HG02571 (cell line): ENCODE results near the gene ZNF619.
"Not testable (repeated sequence)": the region's sequence is repeated elsewhere in the genome, so short reads cannot be mapped to it uniquely, and the experiment has no call there.

Experiments
- ATAC-seq: cut with Tn5 transposase; IDR thresholded peaks from one replicate; pipeline ENCODE4 v1.9.1; 2021; ENCODE audit warnings: mild to moderate bottlenecking, moderate library complexity; ENCODE audit not compliant: unreplicated experiment

Gene ZNF619

DNA sequence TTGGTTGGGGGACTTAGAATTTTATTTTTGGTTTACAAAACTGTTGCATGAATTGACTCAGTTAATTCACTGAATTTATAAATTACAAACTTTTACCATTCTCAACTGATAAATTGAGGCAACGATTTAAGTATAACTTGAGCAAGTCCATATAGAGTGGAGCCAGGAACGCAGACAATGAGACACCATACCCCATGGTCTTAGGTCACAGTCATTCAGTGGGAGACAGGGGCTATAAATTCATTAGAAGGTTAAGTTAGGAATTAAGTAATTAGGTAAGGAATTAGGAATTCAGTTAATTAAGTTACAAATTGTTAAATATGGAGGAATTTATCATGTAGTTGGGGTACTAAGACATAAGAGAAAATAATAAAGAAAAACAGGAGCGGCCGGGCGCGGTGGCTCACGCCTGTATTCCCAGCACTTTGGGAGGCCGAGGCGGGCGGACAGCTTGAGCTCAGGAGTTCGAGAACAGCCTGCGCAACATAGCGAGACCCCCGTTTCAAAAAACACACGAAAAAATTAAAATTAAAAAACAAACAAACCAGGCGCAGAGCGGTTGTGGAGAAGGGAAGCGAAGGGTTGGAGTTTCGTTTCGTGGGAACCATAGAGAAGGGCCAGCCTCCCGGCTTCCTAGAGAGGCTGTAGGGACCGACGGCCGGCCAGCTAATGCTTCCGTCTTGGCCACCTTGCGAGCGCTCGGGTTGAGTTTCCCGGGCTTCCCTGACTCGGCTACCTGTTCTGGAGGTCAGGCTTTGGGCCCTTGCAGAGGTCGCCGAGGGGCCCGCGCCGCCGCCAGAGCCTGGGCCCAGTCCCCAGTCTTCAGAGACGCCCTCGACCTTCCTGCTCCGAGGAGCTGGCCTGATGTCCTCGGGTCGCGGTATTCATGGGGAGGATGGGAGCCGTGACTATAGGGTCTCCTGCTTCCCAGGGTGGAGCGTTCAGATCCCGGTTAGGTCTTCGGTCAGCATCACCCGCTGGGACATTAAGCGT, at the start of gene ZNF619:
Gene ZNF619 (plus strand): TSS at position 645 of the 993 bp plus-strand sequence. CDS start 858 bp downstream, outside the sequence.
- peak; percentile 88 for ATAC-seq

- no peak for ATAC-seq
These were observed 44.1 kb upstream of the ZNF619 start for GRCh38 chr3:40432793-40433192.

GRCh38 chr3:40437889-40438288, 39.0 kb upstream of the ZNF619 start:
- ATAC-seq: no peak

DNA sequence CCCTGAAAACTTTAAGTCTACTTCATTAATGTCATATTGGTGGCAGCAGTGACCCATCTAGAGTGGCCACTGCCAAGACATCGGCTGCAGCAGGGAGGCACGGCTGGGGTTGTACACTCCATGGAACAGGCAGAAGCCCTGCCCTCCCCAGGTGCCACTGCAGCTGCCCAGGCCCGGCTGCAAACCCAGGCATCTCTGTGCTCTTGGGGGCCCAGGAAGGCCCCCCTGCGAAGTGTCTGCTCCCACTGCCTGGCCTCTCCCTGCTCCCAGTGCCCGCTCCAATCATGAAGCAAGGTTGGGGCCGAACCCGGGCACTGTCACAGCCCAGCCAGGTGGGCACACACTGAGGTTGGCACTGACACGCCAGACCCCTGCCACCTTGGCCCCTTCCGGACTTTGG, 31.9 kb upstream of the ZNF619 start:
- no peak for ATAC-seq

GRCh38 chr3:40445880-40446279, 31.0 kb upstream of the ZNF619 start:
- ATAC-seq: no peak

- ATAC-seq: no peak
These were observed 26.5 kb upstream of the ZNF619 start for GRCh38 chr3:40450438-40450837.

- no peak for ATAC-seq
These were observed 25.4 kb upstream of the ZNF619 start for GRCh38 chr3:40451551-40451950.

GRCh38 chr3:40452057-40452456, 24.9 kb upstream of the ZNF619 start:
- ATAC-seq: no peak

- ATAC-seq: no peak
These were observed 24.4 kb upstream of the ZNF619 start for GRCh38 chr3:40452562-40452875.

DNA sequence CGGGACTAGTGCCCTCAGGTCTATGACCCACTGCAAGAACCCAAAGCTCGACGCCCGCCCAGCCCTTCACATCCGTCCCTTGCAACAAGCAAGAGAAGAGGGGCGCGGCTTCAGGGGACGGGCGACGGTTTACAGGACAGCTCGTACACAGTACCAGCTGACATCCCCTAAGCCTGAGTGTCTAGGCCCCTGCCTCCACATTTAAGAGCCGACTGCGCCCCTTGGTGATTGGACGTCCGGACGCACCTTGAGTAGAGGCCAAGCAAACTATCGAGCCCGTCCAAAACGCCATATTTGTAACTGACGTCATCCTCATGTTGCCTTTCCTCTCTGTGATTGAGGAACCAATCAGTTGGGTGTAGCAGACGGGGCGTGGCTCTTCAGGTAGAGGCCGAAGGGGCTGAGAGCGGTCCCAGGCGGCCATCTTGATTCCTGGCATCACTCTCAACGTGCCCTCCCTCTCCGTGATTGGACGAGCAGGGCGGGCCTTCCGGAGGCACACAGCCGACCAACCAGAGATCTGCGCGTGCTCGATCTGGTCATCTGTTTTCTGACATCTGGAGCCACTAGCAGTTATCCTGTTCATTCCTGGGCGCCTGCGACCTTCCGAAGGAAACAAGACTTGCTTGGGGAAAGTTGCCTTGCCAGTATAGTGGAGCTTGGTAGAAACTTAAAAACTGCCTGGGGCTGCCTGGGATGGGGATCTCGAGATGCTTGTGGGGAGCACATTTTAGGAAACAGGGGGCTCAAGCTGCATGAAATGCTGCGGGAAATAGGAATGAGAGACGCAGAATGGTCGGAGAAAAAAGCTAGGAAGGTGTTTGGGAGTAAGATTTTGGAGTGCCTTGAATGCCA, 23.8 kb upstream of the ZNF619 start:
- ATAC-seq: peak; percentile 95

GRCh38 chr3:40453933-40454332, 23.0 kb upstream of the ZNF619 start:
- no peak for ATAC-seq

DNA sequence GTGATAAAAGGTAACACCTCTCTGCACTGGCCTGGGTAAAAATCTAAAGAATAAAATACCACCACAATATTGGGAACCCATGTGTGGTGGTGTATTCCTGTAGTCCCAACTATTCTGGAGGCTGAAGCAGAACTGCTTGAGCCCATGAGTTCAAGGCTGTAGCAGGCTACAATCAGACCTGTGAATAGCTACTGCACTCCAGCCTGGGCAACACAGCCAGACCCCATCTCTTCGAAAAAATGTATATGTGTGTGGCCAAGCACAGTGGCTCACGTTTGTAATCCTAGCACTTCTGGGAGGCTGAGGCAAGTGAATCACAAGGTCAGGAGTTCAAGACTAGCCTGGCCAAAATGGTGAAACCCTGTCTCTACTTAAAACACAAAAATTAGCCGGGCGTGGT, 21.6 kb upstream of the ZNF619 start:
- ATAC-seq: no peak

DNA sequence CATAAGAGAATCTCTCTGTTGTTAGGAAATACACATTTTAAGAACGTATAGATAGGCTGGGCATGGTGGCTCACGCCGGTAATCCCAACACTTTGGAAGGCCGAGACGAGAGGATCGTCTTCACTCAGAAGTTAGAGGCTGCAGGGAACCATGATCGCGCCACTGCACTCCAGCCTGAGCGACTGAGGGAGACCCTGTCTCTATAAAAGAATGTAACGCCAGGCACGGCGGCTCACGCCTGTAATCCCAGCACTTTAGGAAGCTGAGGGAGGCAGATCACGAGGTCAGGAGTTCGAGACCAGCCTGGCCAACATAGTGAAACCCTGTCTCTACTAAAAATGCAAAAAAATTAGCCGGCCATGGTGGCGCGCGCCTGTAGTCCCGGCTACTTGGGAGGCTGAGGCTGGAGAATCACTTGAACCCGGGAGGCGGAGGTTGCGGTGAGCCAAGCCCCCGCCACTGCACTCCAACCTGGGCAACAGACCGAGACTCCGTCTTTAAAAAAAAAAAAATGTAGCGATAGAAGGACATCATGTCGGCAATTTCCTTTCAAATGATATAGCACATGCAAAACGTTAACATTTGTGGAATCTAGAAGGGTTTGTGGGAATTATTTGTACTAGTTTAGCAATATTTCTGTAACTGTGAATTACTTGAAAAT, 20.5 kb upstream of the ZNF619 start:
- ATAC-seq: no peak

DNA sequence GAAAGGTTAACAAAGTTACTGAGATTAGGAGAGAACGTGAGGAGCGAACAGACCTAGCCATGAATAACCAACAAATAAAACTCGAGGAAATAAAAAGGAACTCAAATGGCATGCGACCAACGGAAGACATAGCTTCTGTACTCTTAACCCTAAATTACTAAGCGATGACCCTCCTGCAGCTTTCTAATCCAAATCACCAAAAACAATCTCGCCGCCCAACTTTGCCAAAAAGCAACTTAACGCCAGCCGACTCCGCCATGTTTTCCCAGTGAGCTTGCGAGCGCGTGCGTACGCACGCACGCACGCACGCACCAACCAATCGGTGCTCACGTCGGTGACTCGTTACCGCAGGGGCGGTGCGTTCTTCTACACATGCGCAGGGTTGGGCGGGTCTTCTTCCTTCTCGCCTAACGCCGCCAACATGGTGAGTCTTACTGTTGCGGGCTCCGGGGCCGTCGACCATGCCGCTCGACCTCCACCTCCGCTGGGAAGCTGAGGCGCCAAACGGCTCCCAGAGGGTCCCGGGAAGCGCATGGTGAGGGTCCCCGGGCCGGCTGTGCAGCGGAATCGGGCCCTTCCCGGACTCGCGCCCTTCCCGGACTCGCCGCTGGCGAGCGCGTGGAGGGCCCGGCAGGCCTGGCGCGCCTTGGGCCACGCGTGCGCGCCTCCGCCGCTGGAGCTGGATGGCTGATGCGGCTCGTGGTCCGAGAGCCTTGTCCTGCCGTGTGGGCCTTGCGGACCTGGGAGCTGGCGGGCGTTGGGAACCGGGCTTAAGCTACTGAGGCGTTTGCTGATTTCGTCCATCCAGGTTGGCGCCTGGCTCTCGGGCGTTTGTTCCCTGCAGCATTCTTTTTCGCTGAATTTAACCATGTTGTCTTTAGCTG, 19.7 kb upstream of the ZNF619 start, which contains the start of gene RPL14:
Gene RPL14 (plus strand): TSS at position 400 of the 884 bp plus-strand sequence. CDS start 133 bp downstream, at position 533.
- ATAC-seq: peak; percentile 72

DNA sequence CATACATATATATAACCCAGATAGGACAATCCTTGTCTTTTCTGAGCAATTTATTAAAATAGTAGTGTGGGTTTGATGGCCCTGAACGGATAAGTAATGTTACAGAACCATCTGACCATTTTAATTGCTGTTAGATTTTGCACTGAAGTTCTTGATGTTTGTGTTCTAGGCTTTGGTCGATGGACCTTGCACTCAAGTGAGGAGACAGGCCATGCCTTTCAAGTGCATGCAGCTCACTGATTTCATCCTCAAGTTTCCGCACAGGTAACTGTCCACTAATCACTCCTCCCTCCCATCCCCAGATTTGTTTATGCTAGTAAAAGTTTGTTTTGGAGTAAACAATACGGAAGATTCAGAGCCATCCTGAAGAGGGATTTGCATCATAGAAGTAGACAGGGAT, 18.4 kb upstream of the ZNF619 start:
- ATAC-seq: no peak

GRCh38 chr3:40460481-40460880, 16.4 kb upstream of the ZNF619 start:
- not testable (repeated sequence) for ATAC-seq

DNA sequence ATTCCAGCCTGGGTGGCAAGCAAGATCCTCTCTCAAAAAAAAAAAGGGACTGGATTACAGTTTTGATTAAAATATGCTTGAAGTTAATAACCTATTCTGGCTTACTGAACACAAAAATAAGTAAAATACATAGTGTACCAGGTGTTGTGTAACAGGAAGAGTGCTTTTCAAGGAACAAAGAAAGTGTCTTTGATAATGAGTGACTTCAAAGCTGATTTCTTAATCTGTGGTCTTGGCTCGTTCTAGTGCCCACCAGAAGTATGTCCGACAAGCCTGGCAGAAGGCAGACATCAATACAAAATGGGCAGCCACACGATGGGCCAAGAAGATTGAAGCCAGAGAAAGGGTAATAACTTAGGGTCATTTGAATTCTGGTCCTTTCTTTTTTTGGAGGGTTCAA, 15.8 kb upstream of the ZNF619 start:
- no peak for ATAC-seq

DNA sequence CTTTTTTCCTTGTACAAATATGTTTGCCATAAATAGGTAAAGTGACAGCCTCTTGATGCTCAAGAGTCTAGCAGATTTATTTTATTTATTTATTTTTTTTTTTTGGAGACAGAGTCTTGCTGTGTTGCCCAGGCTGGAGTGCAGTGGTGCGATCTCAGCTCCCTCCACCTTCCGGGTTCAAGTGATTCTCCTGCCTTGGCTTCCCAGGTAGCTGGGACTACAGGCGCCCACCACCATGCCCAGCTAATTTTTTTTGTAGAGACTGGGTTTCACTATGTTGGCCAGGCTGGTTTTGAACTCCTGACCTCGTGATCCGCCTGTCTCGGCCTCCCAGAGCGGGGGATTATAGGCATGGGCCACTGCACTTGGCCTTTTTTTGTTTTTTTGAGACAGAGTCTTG, 14.1 kb upstream of the ZNF619 start:
- not testable (repeated sequence) for ATAC-seq

DNA sequence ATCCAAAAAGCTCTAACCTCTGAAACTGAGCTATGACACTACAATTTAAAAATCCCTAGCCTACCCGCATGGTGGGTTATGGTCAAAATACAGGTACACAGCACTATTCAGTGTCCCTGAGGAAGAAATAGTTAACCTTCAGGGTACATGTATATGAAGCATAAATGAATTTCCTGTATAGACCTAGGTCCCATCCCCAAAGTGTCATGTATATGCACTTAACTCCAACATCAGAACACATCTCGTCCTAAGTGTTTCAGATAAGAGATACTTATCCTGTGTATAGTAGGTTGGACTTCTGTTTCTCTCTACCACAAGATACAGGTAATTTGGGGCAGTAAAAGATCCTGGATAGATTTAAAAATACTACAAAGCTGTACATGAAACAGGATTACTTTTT, 13.3 kb upstream of the ZNF619 start:
- ATAC-seq: no peak
